DMS53 (cell line): Measurements from ENCODE around the gene NSUN7.
A peak's percentile ranks its signal among the peaks of the same experiment; 100 is the strongest.
"Not testable (repeated sequence)": the region's sequence is repeated elsewhere in the genome, so short reads cannot be mapped to it uniquely, and the experiment has no call there.

Experiments used
- DNase-seq: peaks from one replicate; lab custom pipeline; 2025; lab: John Stamatoyannopoulos, UW

The NSUN7 gene

DNA sequence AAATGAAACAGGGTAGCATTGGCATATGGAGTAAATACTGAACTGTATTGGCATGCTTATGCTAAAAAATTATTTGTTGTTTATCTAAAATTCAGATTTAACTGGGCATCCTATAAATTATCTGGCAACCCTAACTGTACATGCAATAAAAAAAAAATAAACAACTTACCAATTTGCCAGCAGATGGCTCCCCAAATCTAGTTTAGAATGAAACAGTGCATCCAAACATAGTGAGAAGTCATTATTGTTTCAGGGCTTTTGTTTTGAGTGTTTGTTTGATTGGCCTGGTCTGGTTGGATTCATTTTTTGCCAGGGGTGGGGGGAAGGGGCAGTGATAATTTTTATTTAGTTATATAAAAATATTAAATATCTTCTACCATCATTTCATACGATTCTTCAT is 12.8 kb upstream of the NSUN7 start:
- peak; percentile 74 for DNase-seq

DNA sequence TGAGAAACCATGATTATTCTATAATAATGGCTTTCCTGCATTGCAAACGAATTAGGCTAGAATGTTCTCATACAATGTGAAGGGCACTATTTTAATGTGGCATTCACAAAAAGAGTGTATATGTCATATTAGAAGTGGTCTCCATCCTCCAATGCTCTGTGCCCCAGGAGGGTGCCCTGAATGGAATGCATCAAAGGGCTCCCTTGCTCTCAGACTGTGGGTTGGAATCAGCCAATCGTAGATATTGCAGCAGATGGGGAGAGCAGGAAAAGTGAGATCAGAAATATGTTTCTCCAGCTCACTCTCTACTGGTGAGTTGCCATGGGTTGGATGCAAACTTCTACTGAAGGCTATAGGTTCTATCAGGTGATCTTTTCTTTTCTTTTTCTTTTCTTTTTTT is 11.9 kb upstream of the NSUN7 start:
- DNase-seq = no peak

DNA sequence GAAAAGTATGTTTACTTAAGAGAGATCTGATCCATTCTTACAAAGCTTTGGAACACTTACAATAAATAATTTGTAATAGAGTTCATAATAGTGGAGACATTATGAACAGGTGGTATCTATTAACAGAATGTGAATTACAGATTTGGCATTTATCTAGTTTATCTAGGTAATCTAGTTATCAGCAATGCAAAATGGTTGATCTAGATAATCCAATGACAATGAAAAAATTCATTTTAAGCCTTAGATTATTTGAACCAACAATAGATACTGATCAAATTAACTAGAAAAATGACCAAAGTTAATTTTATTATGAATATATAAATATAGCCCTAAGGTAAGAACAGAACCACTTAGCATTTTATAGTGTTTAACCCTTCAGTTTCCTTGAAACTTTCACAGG is 10.4 kb upstream of the NSUN7 start:
- DNase-seq = no peak

DNA sequence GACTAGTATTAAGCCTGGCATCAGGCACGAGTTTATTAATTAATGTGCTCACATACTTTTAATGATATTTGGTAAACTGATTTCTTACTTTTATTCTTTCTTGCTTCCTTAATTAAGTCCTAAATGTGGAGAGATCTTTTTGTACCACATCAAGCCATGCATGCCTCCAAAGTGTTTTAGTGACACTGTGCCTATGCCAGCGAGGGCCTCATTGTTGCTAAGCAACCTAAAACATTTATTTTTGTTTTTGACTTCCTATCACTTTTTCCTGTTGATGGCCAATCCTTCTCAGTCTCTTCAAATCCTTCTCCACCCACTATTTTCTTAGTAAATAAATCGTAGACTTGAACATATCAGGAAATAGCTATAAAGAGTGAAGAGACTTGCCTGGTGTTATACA is 5.5 kb upstream of the NSUN7 start:
- peak; percentile 39 for DNase-seq

DNA sequence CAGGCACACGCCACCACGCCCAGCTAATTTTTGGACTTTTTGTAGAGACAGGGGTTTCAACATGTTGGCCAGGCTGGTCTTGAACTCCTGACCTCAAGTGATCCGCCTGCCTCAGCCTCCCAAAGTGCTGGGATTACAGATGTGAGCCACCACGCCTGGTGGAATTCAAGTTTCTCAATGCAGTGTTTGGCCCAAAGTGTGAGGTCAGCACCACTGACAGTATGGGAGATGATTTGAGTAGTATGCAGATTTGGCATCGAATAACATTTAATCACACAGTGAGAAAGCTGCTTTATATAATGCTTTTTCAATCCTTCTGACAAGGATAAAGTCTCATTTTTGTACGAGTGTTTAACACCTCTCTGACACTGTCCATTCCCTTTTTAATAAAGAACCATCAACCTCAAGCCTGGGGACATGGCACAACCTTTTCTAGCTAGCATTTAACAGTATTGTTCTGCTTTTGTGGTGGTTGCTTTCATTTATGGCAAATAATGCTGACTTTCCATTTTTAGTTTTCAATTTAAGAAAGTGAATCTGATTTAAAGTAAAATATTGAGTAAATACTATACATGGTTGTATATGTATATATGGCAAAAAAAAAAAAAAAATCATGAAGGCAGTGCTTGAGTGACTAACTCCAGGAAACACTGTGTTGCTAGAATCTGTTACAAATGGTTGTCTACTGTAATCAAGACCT is 4.3 kb upstream of the NSUN7 start:
- no peak for DNase-seq

DNA sequence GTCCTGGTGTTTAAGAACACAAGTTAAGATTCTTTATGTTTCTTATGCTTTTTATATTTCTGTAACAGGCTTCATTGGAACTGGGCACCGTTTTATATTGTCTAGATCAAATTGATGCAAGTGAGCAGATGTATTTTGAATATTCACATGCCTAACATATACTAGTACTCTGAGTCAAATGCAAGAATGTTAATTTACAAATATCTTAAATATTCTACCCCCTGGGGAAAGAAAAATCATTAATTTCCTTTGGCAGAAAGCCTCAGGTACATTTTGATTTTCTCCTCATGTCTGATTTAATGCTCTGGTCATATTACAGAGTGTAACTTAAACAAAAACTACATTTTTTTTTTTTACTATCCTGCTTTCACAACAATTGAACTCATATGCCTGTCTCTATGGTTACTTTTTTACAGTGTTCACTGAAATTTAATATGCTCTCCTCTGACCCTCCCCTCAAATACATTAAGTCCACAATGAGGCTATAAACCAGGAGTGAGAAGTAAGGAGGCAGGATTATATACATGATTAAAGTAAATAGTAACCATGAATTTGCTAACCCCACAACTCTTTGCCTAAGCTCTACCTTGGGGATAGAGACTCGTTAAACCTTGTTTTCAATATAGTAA is 2.4 kb upstream of the NSUN7 start:
- DNase-seq = peak; percentile 48

DNA sequence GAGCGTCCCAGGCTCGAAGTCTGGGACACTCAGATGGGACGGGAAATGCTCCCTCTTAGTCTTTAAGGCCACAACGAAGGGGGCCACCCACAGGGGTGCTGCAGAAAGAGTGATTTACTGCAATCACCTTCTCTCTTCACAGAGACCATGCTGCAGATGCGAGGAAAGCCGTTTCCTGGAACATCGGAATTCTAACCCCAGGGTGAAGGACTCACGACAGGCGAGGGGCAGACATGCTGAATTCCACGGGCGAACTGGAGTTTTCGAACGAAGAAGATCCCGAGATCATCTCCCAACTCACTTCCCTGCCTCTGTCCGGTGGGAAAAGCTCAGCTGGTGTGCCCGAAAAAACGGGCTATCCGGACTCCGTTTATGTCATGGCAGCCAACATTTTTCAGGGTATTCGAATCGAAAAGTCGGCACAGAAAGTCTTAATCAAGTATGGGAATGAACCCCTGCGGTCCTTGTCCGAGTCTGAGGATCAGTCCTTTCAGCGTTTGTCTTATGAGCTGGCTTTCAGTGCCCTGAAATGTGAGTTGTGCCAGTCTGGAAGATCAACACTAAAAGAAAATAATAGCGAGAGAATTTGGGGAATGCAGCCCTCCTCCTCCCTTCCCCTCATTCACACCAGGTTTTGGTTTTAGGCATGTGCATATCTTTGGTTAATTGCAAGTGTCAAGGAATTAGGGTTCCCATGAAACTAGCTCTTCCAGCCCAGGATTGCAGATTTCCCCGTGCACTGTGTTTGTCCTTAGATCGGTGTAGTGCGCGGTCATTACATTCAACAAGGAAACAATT is 905 bp downstream of the NSUN7 start:
- peak; percentile 60 for DNase-seq

DNA sequence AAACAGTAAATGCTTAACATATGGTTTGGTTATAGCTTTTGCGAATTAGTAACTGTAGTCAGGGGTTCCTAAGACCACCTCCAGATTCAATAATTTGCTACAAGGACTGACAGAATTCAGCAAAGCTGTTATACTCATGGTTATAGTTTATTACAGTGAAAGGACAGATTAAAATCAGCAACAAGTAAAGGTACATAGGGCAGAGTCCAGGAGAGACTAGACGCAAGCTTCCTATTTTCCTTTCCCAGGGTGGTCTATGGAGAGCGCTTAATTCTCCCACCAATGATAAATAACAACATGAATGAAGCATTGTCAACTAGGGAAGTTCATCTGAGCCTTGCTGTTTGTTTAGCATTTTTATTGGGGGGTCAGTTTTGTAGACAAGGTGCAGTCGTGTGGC is 5.9 kb downstream of the NSUN7 start:
- DNase-seq = no peak

DNA sequence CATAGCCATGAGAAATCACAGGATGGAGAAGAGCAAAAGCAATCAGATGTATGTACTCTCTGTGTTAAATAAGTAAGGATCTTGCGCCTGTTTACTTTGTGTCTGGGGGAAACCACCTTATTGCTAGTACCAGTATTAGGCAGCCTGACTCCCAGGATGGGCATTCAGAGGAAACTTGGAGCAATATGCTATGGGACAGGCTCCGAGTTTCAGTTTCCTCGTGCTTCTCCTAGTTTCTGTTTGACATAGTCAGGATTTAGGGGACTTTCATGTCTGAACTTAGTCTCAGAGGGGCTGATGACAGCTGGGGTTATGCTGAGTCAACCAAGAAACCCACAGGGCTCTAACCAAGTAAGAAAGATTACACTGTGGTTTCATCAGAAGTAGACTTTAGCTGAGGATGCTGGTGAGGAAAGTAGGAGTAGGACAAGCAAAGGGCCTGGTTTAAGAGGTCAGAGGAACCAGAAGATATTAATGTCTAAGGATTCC is 13.5 kb downstream of the NSUN7 start:
- no peak for DNase-seq

DNA sequence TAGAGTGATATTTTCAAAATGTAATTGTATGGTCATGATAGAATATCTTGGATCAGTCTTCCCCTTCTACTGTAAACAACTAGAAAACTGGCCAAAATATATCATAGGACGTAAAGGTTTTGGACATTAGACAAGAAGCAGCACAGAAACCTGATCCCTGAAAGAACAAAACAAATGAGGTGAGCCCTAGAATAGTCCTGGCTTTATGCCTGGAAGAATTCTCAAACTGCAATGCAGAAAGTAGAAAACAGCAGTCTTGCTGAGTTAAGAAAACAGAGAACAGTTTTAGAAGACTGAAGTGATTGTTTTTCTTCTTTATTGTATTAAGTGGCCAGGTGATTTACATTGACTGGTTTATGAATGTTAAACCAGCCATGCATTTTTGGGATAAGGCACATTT is 19.5 kb downstream of the NSUN7 start:
- DNase-seq = no peak

DNA sequence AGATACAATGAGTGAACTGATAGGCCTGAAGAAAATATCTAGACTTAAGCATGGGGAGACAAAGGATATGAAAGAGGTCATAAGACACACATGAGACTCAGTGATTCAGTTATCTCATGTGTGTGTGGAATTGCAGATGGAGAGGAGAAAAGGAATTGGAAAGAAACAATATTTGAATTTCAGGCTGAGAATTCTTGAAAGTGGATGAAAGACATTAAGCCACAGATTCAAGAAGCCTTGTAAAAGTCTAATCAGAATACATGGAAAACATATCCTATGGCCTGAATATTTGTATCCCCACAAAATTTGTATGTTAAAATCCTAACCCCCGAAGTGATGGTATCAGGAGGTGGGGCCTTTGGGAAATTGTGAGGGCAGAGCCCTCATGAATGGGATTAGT is 28.3 kb downstream of the NSUN7 start:
- no peak for DNase-seq

DNA sequence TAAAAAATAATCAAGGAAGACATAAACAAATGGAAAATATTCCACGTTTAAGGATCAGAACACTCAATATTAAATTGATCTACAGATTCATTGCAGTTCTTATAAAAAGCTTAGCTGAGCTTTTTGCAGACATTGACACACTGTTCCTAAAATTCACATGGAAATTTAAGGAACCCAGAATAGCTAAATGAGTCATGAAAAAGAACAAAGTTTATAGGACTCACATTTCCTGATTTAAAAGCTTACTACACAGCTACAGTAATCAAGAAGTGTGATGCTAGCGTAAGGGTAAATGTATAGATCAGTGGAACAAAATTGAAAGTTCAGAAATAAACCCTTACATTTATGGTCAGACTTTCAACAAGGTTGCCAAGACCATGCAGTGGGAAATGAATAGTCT is 33.1 kb downstream of the NSUN7 start:
- no peak for DNase-seq

DNA sequence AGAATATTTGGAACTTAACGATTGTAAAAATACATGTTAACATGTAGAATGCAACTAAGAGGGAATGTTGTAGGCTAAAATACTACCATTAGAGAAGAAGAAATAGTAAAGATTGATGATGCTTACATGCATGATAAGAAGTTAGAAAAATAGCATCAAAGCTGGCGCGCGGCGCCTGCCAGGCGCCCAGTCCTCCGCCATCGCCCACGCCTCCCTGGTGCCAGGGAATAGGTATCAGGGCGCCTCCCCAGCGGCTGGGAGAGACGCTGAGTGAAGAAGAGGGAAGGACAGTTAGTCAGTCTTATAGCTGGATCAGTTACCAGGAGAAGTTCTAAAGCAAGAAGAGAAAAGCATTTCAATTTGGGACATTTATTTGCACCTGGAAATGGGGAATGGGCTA is 36.0 kb downstream of the NSUN7 start:
- no peak for DNase-seq

DNA sequence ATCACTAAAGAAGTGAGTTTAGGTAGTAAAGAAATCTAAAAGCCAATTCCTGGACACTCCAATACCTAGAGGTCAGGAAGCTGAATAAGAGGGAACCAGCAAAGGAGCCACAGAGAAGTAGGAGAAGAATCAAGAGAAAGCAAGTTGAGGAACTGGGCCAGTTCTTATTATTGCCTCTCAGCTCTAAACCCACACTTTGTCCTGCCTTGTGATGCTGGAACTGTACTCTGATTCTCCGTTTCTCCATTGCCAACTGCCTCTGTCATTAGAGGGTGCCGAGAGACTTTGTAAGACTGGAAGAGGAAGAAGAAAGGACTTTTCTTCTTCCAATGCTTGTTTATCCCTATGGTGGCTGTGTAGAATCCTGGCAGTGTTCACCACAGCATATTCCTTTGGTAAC is 38.6 kb downstream of the NSUN7 start:
- no peak for DNase-seq

DNA sequence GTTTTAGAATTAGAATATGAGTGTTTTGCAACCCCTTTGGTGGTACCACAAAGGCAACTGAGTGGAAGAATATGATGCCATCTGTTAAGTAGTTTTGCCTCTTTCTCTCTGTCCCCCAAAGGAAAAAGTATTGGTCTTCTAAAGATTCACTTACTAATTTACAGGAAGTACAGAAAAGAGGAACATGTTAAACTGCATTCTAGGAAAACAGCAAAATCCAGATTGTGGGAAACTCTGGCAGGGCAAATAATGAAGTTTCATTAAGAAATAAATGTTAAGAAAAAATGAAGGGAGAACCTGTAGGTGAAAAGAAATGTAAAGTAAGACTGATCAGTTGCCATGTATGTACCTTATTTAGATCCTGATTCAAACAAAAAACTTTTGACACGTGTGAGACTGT is 39.3 kb downstream of the NSUN7 start:
- DNase-seq = no peak

DNA sequence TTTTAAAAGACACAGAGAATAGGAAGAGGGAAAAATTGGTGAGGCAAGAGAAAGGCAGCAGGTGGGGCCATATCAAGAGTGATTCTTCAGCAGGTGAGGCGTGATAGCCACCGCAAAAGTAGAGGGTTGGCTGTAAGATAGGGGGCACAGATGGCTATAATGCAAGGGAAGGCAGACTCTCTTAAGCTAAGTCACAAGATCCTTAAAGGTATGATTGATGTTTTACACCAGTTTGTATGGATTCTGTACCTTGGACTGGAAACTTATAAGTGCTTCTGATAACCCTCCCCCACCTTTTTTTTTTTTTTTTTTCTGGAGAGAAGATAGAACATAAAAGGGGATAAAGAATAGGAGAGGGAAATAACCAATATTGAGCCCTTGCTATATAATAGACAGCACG is 40.0 kb downstream of the NSUN7 start:
- no peak for DNase-seq

DNA sequence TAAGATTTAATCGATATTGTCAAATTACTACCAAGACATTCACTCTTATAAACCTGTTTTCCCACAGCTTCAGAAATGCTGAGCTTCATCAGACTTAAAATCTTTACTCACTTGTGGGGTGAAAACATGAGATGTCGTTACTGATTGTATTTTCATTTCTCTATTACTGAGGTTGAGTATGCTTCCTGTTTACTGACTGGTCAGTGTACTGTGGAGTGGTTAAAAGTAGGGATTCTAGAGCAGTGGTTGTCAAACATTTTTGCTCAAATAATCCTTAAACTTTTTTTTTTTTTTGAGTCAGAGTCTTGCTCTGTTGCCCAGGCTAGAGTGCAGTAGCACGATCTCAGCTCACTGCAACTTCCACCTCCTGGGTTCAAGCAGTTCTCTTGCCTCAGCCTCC is 50.3 kb downstream of the NSUN7 start:
- DNase-seq = no peak

DNA sequence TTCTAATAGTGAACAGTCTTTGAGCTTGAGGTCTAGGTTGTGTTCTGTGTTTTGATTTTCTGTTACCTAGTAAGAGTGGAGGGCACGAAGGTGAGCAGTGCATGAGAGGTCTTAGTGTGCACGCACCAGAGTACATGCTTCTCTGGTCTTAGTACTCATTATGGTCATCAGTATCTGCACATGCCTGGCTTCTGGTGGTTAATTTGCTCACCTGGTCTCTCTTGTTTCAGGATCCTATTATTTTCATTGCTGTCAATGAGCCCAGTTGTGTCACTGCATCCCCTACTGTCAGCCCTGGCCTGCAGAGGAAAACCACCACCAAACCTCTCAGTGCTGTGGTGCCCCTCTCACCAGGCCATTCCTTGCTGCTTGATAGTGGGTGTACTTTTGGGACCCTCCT is 54.8 kb downstream of the NSUN7 start:
- DNase-seq = no peak

DNA sequence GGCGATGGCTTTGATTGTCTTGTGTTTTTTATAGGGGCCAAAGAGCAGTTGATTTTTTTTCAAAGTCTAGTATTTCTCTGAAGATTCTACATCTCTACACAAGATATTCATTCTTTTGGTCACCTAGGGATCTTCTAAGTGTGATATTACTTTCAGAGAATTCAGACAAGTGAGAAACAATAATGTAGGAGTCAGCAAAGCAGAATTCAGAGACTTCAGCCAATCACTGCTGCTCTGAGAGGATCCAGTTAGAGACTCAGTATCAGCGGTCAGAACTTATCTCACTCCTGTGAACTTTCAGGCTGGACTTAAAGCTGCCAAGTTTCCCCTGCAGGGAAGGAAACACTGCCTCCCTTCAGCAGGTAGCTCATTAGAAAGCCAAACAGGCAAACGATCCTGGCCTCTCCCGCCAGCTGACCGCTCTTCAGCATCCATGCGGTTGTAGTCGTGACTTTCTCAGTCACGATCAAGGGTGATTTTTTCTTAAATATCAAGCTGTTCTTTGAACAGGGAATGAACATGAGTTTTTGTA is 59.2 kb downstream of the NSUN7 start:
- DNase-seq = no peak

DNA sequence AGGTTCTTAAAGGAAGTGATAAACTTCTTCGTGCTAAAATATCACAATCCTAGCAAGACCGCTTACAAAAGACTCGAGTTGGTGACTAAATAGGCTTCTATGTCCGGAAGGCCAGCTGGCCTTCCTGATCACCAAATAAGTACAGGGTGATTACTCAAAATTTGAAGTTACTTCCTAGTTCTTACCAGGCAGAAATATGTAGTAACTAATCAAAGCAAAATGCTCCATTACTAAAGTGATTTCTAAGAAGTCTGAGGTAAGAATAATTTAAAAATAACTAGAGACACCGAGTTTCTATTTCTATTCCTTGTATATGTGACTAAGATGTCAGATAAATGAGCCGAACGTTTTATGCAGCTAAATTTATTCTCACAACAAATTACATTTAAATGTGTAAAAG is 62.2 kb downstream of the NSUN7 start:
- no peak for DNase-seq

DNA sequence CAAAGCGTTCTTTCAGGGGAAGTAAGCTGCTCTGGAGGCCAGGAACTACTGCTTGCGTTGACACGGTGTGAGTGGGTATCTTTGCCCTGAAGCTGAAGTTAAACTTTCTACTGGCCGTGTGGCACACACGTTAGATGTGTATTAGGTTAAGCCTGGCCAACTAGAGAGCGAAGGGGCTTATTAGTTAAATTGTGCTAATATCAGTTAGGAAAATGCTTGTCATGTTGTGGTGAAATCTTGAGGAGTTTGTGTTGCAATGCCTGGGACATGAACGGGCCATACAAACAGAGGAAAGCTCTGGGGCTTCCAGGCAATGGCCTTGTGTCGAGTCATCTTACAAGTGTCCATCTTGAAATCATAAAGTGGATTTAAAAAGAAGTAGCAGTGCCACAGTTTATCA is 62.6 kb downstream of the NSUN7 start:
- no peak for DNase-seq

DNA sequence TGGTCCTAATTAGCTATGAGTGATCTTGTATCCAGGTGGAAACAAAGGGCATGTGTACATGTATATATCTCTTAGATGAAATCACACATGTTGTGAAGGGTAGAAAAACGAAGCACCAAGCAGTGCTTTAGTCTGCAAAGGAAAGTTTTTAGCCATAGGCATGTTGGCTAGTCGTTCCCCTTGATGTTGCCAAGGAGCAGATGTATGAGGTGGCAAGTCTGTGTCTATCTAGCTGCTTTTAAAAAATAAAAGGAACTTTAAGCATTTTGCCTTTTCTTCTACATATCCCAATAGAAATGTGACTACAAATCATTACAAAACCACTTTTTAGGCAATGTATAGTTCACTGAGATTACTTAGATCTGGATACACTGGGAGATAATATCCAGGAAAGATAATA is 63.1 kb downstream of the NSUN7 start:
- DNase-seq = no peak

DNA sequence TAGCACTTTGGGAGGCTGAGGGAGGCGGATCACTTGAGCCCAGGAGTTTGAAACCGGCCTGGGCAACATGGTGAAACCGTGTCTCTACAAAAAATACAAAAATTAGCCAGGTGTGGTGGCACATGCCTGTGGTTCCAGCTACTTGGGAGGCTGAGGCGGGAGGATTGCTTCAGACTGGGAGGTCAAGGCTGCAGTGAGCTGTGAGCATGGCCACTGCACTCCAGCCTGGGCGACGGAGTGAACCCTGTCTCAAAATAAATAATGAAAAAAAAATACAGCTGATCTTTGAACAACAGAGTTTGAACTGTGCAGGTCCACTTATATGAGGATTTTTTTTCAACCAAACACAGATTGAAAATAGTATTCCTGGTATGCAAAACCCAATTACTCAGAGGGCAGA is 67.4 kb downstream of the NSUN7 start:
- not testable (repeated sequence) for DNase-seq
